HEK293T (cell line): Measurements from ENCODE around the gene LACC1.

ENCODE experiments used
- ARNT ChIP-seq: fragments of 450-650 bp; IDR thresholded peaks from 2 replicates; pipeline ENCODE4 v1.6.1; 2017; ENCODE audit warnings: mild to moderate bottlenecking
- FOXA1 ChIP-seq: fragments of 450-650 bp; IDR thresholded peaks from 2 replicates; pipeline ENCODE4 v1.6.1; 2016; ENCODE audit warnings: mild to moderate bottlenecking
- FOXK2 ChIP-seq: fragments of 450-650 bp; IDR thresholded peaks from 2 replicates; pipeline ENCODE4 v1.6.1; 2016; ENCODE audit warnings: mild to moderate bottlenecking
- HDGF ChIP-seq: fragments of 450-650 bp; IDR thresholded peaks from 2 replicates; pipeline ENCODE4 v1.6.1; 2017; ENCODE audit warnings: antibody characterized with exemption, borderline replicate concordance
- LEF1 ChIP-seq: fragments of 450-650 bp; IDR thresholded peaks from 2 replicates; pipeline ENCODE4 v1.6.1; 2017; ENCODE audit warnings: mild to moderate bottlenecking, borderline replicate concordance
- PKNOX1 ChIP-seq: fragments of 450-650 bp; IDR thresholded peaks from 2 replicates; pipeline ENCODE4 v1.6.1; 2016
- SP1 ChIP-seq: fragments of 450-650 bp; IDR thresholded peaks from 2 replicates; pipeline ENCODE4 v1.6.1; 2017
- SUZ12 ChIP-seq: fragments of 450-650 bp; IDR thresholded peaks from 2 replicates; pipeline ENCODE4 v1.6.1; 2016; ENCODE audit warnings: mild to moderate bottlenecking

- TF ChIP-seq SP1: no peak
- no peak for TF ChIP-seq LEF1
- TF ChIP-seq FOXK2: no peak
- TF ChIP-seq ARNT: no peak
- TF ChIP-seq HDGF: no peak
- TF ChIP-seq PKNOX1: no peak
- TF ChIP-seq FOXA1: no peak
- no peak for TF ChIP-seq SUZ12
Measured at GRCh38 chr13:43884222-43884621, 4.5 kb downstream of the LACC1 start.
